ENCODE data around the gene TCF12.

DNA sequence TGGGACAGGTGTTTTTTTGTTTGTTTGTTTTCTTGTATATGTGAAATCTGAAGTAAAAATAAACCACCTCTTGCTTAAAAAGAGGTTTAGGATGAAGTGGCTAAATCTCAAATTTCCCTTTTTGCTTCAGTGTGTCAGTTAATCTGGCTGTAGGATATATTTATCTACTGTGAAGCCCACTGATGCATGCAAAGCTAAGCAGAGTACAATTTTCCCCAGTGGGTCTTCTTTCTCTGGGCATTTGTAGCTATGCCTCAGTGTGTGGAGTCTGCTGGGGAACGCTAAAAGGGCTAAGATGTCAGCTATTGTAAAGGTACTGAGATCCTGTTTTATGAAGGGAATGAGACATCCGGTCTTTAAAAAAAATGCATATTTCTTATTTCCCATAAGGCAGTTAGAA is 190.6 kb downstream of the TCF12 start:
- no peak for TF ChIP-seq POLR2A (IDR thresholded peaks at IDR 0.05)
- TF ChIP-seq, protein P1, sequence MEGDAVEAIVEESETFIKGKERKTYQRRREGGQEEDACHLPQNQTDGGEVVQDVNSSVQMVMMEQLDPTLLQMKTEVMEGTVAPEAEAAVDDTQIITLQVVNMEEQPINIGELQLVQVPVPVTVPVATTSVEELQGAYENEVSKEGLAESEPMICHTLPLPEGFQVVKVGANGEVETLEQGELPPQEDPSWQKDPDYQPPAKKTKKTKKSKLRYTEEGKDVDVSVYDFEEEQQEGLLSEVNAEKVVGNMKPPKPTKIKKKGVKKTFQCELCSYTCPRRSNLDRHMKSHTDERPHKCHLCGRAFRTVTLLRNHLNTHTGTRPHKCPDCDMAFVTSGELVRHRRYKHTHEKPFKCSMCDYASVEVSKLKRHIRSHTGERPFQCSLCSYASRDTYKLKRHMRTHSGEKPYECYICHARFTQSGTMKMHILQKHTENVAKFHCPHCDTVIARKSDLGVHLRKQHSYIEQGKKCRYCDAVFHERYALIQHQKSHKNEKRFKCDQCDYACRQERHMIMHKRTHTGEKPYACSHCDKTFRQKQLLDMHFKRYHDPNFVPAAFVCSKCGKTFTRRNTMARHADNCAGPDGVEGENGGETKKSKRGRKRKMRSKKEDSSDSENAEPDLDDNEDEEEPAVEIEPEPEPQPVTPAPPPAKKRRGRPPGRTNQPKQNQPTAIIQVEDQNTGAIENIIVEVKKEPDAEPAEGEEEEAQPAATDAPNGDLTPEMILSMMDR (IDR thresholded peaks at IDR 0.05) = no peak
